NCI-H146 treated with DMSO at 0.1 percent for 48 hours (cell line): Measurements from ENCODE around the gene FSTL3.
"Not testable (repeated sequence)": the region's sequence is repeated elsewhere in the genome, so short reads cannot be mapped to it uniquely, and the experiment has no call there.

Experiments used
- DNase-seq: peaks from one replicate; lab custom pipeline; 2025; ENCODE audit not compliant: unreplicated experiment; lab: John Stamatoyannopoulos, UW

Gene FSTL3

GRCh38 chr19:681029-682019 lies 5.1 kb downstream of the FSTL3 start:
- no peak for DNase-seq

- no peak for DNase-seq
Measured at GRCh38 chr19:682678-683320, 6.6 kb downstream of the FSTL3 start.

GRCh38 chr19:685454-685931 lies 9.3 kb downstream of the FSTL3 start:
- DNase-seq = no peak

GRCh38 chr19:686589-687297 lies 10.6 kb downstream of the FSTL3 start:
- DNase-seq = no peak

- no peak for DNase-seq
Measured at GRCh38 chr19:687569-688166, 11.5 kb downstream of the FSTL3 start.

- no peak for DNase-seq
Measured at GRCh38 chr19:688214-688613, 12.0 kb downstream of the FSTL3 start.

GRCh38 chr19:688992-689391 lies 12.8 kb downstream of the FSTL3 start:
- DNase-seq = no peak

- no peak for DNase-seq
Measured at GRCh38 chr19:690203-690602, 14.0 kb downstream of the FSTL3 start.

- DNase-seq = no peak
Measured at GRCh38 chr19:694481-695351, 18.5 kb downstream of the FSTL3 start.

- DNase-seq = no peak
Measured at GRCh38 chr19:695352-695949, 19.3 kb downstream of the FSTL3 start, which contains the start of gene PRSS57. PRSS57 (minus strand) TSS chr19:695452; CDS start chr19:695430, 22 bp downstream.

- not testable (repeated sequence) for DNase-seq
Measured at GRCh38 chr19:698529-698928, 22.3 kb downstream of the FSTL3 start.

- DNase-seq = not testable (repeated sequence)
Measured at GRCh38 chr19:699885-700284, 23.7 kb downstream of the FSTL3 start.

- not testable (repeated sequence) for DNase-seq
Measured at GRCh38 chr19:702847-703246, 26.7 kb downstream of the FSTL3 start.

GRCh38 chr19:703329-703650 lies 27.1 kb downstream of the FSTL3 start:
- no peak for DNase-seq

GRCh38 chr19:703651-704446 lies 27.7 kb downstream of the FSTL3 start:
- no peak for DNase-seq

- DNase-seq = no peak
Measured at GRCh38 chr19:704447-704741, 28.2 kb downstream of the FSTL3 start.

- DNase-seq = no peak
Measured at GRCh38 chr19:708154-709143, 32.3 kb downstream of the FSTL3 start, which contains the start of gene PALM. PALM (plus strand) TSS chr19:708935; CDS start chr19:709147, 212 bp downstream.
